ENCODE results near the gene LYPD6B. TPM values are rescaled to one million over a fixed set of nuclear protein-coding genes. Genes with fewer than 3 reads are reported as not detected.

Gene LYPD6B
- total RNA-seq, 1 donor from 2014 or later: not detected

Other genes starting within 250 kb of the LYPD6B start
- under 0.01 and 0.18 TPM in 2 replicates for gene KIF5C, start 163.5 kb upstream of the LYPD6B start, total RNA-seq